ENCODE measurements around the gene FTSJ1.

DNA sequence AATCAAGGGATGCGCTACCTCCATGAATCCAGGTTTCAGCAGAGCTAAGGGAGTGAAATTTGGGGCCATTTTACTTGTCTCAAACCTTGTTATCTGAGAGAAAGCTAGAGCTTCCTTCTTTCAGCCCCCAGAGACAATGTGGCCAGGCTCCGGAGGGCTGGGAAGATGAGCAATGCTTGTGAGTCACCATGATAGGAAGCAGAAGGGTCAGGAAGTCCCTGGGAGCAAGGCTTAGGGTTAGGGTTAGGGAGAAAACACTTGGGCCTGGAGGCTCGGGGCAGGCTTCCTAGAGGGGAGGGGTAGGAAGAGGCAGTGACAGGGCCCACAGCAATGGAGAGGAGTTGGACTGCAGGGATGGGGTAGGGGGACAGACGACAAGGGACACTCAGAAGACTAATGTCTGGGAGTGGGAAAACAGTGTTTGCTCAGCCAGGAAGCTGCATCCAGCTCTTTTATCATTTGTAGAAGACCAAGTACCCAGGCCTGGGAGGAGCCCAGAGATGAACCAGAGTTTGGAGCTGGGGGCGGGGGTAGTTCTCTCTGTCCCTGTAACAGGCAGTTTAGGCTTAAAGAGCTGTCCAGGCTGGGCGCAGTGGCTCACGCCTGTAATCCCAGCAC, 16.4 kb downstream of the FTSJ1 start:
- TF ChIP-seq, protein P1, sequence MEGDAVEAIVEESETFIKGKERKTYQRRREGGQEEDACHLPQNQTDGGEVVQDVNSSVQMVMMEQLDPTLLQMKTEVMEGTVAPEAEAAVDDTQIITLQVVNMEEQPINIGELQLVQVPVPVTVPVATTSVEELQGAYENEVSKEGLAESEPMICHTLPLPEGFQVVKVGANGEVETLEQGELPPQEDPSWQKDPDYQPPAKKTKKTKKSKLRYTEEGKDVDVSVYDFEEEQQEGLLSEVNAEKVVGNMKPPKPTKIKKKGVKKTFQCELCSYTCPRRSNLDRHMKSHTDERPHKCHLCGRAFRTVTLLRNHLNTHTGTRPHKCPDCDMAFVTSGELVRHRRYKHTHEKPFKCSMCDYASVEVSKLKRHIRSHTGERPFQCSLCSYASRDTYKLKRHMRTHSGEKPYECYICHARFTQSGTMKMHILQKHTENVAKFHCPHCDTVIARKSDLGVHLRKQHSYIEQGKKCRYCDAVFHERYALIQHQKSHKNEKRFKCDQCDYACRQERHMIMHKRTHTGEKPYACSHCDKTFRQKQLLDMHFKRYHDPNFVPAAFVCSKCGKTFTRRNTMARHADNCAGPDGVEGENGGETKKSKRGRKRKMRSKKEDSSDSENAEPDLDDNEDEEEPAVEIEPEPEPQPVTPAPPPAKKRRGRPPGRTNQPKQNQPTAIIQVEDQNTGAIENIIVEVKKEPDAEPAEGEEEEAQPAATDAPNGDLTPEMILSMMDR (IDR thresholded peaks at IDR 0.05), result no peak
- TF ChIP-seq POLR2A (IDR thresholded peaks at IDR 0.05), result no peak
- TF ChIP-seq EP300 (IDR thresholded peaks at IDR 0.05), result no peak

Measured in sigmoid colon (tissue), 4 donors.